Activated CD4-positive, alpha-beta T cell treated with anti-CD3 and anti-CD28 coated beads for 36 hours (primary cell): ENCODE results near the gene FXR2. TPM values are rescaled to one million over a fixed set of nuclear protein-coding genes. Genes with fewer than 3 reads are reported as not detected.
"Not testable (repeated sequence)": the region's sequence is repeated elsewhere in the genome, so short reads cannot be mapped to it uniquely, and the experiment has no call there.

ENCODE experiments used
- ATAC-seq: fragments of 200-7000 bp; cut with Tn5 transposase; one replicate; pipeline ENCODE4 v1.10.0; 2021; ENCODE audit warnings: mild to moderate bottlenecking, moderate library complexity
- CTCF ChIA-PET: fragments of 350-600 bp; sonication (Branson Sonifier 250); formaldehyde crosslinking; loops from one replicate; lab custom pipeline; 2021; ENCODE audit warnings: antibody characterized with exemption; lab: Charles Lee
- POLR2A ChIA-PET: fragments of 350-600 bp; sonication (Branson Sonifier 250); formaldehyde crosslinking; loops from one replicate; lab custom pipeline; 2021; ENCODE audit warnings: antibody characterized with exemption, inconsistent platforms; lab: Charles Lee
- DNase-seq: peaks from one replicate; pipeline ENCODE4 v3.0.0-alpha.2; 2020
- H3K27ac Mint-ChIP-seq: one replicate; pipeline ENCODE4 v1.8.0; 2021; ENCODE audit warnings: mixed read lengths
- H3K27me3 Mint-ChIP-seq: one replicate; pipeline ENCODE4 v1.8.0; 2021; ENCODE audit warnings: mixed read lengths
- H3K36me3 Mint-ChIP-seq: one replicate; pipeline ENCODE4 v1.8.0; 2021; ENCODE audit warnings: low read depth, mixed read lengths
- H3K4me1 Mint-ChIP-seq: one replicate; pipeline ENCODE4 v1.8.0; 2021; ENCODE audit warnings: mixed read lengths
- H3K4me3 Mint-ChIP-seq: one replicate; pipeline ENCODE4 v1.8.0; 2021; ENCODE audit warnings: mild to moderate bottlenecking, moderate library complexity, mixed read lengths
- H3K9me3 Mint-ChIP-seq: one replicate; pipeline ENCODE4 v1.8.0; 2021; ENCODE audit warnings: low read depth, mixed read lengths
- intact Hi-C, 2 experiments: fragments of 100-400 bp; cut with DNase I in 1 of 2; cut with micrococcal nuclease in 1 of 2; formaldehyde crosslinking; loops; one replicate each; pipeline versions ENCODE4 v1.14.2 to v1.15.1; 2022 to 2024; cut with DNase I, micrococcal nuclease
- total RNA-seq, 2 experiments: library from RNA; stranded (reverse); gene quantifications; one replicate each; pipeline ENCODE4 v1.2.3, GENCODE V29; 2021

Gene FXR2
- total RNA-seq, 2 experiments from 2014 or later: 35.6 to 50.2 TPM

DNA sequence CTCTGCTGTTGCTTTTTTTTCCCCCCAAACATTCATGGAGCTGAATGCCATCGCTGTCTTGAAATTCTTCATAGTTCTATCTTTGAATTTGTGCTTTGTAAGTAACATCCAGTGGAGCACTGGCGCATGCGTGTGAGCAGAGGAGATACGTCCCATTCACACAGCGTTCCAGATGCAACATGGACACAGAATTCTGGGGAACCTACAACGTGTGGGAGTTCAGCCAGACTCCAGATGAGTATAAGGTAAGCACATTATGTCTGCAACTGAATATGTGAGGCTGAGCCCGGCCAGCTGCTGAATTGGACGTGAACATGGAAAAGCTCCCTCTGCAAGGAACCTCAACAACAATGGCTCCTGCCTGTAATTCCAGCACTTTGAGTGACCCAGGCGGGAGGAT, 31.8 kb upstream of the FXR2 start:
- ChIA-PET CTCF (interaction anchor here (0.7 to 1.6 kb wide), 4 partner anchors 14 to 152 kb away, joined by 3 to 5 read pairs (median 4); no protein-coding TSS in a partner anchor), POLR2A (no interaction called here)
- DNase-seq (no peak), ATAC-seq (no peak)
- Mint-ChIP-seq H3K27ac (no peak overlapping the region), H3K4me3 (no peak overlapping the region), H3K27me3 (peaks cover 26% of the 10 kb centered on the region), H3K36me3 (no peaks in the 10 kb centered on the region), H3K4me1 (peaks cover 23% of the 10 kb centered on the region), H3K9me3 (no peaks in the 10 kb centered on the region)
- intact Hi-C loops: no loop called here

DNA sequence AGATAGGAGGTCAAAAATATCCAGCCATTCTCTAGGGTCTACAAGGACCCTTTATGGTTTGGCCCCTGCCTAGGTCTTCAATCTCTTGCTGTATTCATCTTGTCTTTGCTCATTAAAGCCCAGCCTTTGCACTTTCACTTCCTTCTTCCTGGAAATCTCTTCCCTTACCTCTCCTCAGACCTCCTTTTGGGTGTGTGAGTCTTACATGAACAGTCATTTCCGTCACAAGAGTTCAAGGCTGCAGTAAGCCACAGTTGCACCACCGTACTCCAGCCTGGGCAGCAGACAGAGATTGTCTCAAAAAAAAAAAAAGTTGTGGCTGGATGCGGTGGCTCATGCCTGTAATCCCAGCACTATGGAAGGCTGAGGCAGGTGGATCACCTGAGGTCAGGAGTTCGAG, 30.1 kb upstream of the FXR2 start:
- peaks cover 12% of the 10 kb centered on the region for H3K27me3 Mint-ChIP-seq
- ATAC-seq (peak; percentile 79), DNase-seq (peak; percentile 18)
- H3K27ac Mint-ChIP-seq: no peak overlapping the region
- intact Hi-C loops: no loop called here
- H3K9me3 Mint-ChIP-seq: no peaks in the 10 kb centered on the region
- peaks cover 10% of the 10 kb centered on the region for H3K4me1 Mint-ChIP-seq
- no peaks in the 10 kb centered on the region for H3K36me3 Mint-ChIP-seq
- ChIA-PET POLR2A (no interaction called here), CTCF (no interaction called here)
- no peak overlapping the region for H3K4me3 Mint-ChIP-seq

DNA sequence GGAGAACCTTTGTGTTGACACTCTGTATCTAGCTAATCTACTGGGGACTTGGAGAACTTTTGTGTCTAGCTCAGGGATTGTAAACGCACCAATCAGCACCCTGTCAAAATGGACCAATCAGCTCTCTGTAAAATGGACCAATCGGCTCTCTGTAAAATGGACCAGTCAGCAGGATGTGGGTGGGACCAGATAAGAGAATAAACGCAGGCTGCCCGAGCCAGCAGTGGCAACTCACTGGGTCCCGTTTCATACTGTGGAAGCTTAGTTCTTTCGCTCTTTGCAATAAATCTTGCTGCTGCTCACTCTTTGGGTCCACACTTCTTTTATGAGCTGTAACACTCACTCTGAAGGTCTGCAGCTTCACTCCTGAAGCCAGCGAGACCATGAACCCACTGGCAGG, 26.9 kb upstream of the FXR2 start:
- ChIA-PET POLR2A (interaction anchor here (0.7 to 2.1 kb wide), 8 partner anchors 9 to 62 kb away, joined by 3 to 10 read pairs (median 3); partner anchors contain the start of genes FXR2, SAT2 and TP53), CTCF (interaction anchor here (0.6 to 3.8 kb wide), 6 partner anchors 10 to 58 kb away, joined by 3 to 20 read pairs (median 4); partner anchors contain the start of genes MPDU1, SAT2, SHBG and TP53)
- peak; percentile 54 for DNase-seq
- ATAC-seq, H3K27ac Mint-ChIP-seq, H3K9me3 Mint-ChIP-seq, H3K27me3 Mint-ChIP-seq, H3K36me3 Mint-ChIP-seq, intact Hi-C loops, H3K4me1 Mint-ChIP-seq: not testable (repeated sequence)
- peak overlapping the region; percentile 65 for H3K4me3 Mint-ChIP-seq

DNA sequence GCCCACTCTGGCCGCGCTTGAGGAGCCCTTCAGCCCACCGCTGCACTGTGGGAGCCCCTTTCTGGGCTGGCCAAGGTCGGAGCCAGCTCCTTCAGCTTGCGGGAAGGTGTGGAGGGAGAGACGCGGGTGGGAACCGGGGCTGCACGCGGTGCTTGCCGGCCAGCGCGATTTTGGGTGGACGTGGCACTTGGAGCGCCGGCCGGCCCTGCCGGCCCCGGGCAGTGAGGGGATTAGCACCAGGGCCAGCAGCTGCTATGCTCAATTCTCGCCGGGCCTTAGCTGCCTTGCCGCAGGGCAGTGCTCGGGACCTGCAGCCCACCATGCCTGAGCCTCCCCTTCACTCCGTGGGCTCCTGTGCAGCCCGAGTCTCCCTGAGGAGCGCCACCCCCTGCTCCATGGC, 26.1 kb upstream of the FXR2 start:
- peaks cover 9% of the 10 kb centered on the region for H3K4me1 Mint-ChIP-seq
- CTCF ChIA-PET: interaction anchor here (0.9 to 3.8 kb wide), 4 partner anchors 9 to 57 kb away, joined by 3 to 20 read pairs (median 4); partner anchors contain the start of genes MPDU1, SAT2 and SHBG
- no peak overlapping the region for H3K4me3 Mint-ChIP-seq
- H3K36me3 Mint-ChIP-seq: no peaks in the 10 kb centered on the region
- ATAC-seq (no peak), DNase-seq (no peak)
- intact Hi-C loops: no loop called here
- H3K9me3 Mint-ChIP-seq: no peaks in the 10 kb centered on the region
- POLR2A ChIA-PET: interaction anchor here (0.9 to 2.1 kb wide), 2 partner anchors 9 to 47 kb away, joined by 5 to 6 read pairs; partner anchors contain the start of gene TP53
- no peak overlapping the region for H3K27ac Mint-ChIP-seq
- H3K27me3 Mint-ChIP-seq: no peaks in the 10 kb centered on the region

DNA sequence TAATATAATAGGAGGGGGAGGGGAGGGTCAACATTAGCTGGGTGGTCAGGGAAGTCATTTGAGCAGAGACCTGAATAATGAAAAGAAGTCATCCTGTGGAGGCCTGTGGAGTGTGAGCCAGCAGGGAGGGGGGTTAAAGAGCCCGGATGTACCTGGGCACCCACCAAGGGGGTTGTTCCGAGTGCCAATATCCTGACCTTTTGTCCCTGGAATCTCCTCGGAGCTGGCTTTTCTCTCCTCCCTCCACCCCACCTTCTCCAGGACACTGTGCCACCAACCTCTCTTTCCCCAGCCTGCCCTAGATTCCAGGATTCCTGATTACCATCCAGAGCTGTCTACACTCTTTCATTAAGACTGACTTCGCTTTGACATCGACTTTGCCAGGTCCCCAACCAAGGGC, 21.5 kb upstream of the FXR2 start:
- ChIA-PET POLR2A (no interaction called here), CTCF (interaction anchor here (1.1 kb wide), 1 partner anchor 8 kb away, joined by 5 read pairs; the partner anchor contains the start of gene SAT2)
- no peaks in the 10 kb centered on the region for H3K4me1 Mint-ChIP-seq

DNA sequence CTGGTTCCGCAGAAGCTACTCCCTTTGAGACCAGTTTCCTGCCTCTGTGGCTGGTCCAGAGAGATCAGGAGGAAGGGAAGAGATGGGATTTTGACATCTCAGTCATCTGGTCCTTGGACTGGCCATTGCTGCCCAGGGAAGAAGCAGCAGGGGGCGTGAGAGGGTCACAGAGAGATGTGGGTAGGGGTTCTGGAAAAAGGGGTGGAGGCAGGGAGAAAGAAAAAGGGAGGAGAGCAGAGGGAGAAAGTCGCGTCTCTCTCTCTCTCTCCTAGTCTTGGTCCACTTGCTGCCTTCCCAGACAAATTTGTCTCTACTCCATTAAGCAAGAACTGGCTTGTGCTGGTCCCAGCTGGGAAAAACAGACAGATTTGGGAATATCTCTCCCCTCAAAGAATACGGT, 19.7 kb upstream of the FXR2 start:
- ChIA-PET CTCF (interaction anchor here (0.5 to 4.9 kb wide), 4 partner anchors 8 to 206 kb away, joined by 3 to 20 read pairs (median 4); partner anchors contain the start of gene ATP1B2), POLR2A (no interaction called here)
- H3K27ac Mint-ChIP-seq: no peak overlapping the region
- H3K27me3 Mint-ChIP-seq: no peaks in the 10 kb centered on the region
- no peaks in the 10 kb centered on the region for H3K36me3 Mint-ChIP-seq
- DNase-seq (peak; percentile 60), ATAC-seq (peak; percentile 37)
- H3K4me3 Mint-ChIP-seq: no peak overlapping the region
- intact Hi-C loops: loop anchor here in 1 of 2 experiments (5.0 kb wide), 1 partner anchor 38 kb away; no protein-coding TSS in a partner anchor
- no peaks in the 10 kb centered on the region for H3K9me3 Mint-ChIP-seq
- H3K4me1 Mint-ChIP-seq: no peaks in the 10 kb centered on the region

More for the DNA sequence above, 21.5 kb upstream of the FXR2 start:
- Mint-ChIP-seq H3K27me3 (no peaks in the 10 kb centered on the region), H3K4me3 (no peak overlapping the region), H3K36me3 (no peaks in the 10 kb centered on the region), H3K9me3 (no peaks in the 10 kb centered on the region), H3K27ac (no peak overlapping the region)
- intact Hi-C loops: no loop called here
- ATAC-seq: no peak
- no peak for DNase-seq

DNA sequence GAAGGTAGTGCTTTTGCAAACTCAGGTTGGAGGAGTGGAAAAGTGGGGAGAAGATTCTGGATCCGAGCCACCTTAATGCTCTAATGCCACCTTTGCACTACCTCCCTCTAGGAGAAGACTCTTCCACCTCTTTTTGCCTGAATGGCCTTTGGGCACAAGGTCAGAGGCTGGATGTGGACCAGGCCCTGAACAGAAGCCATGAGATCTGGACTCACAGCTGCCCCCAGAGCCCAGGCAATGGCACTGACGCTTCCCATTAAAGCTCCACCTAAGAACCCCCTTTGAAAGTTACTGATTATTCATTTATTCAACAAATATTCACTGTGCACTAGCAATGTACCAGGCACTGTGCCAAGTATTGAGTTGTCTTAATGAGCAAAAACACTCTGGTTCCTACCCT, 18.4 kb upstream of the FXR2 start:
- ChIA-PET CTCF (interaction anchor here (0.7 to 4.9 kb wide), 12 partner anchors 9 to 407 kb away, joined by 3 to 20 read pairs (median 5); partner anchors contain the start of genes ATP1B2, TP53 and WRAP53), POLR2A (interaction anchor here (0.6 kb wide), 1 partner anchor 49 kb away, joined by 7 read pairs; no protein-coding TSS in a partner anchor)
- Mint-ChIP-seq H3K36me3 (no peaks in the 10 kb centered on the region), H3K27ac (no peak overlapping the region), H3K9me3 (no peaks in the 10 kb centered on the region), H3K4me1 (no peaks in the 10 kb centered on the region), H3K27me3 (no peaks in the 10 kb centered on the region), H3K4me3 (no peak overlapping the region)
- intact Hi-C loops: loop anchor here in 1 of 2 experiments (5.0 kb wide), 1 partner anchor 39 kb away; no protein-coding TSS in a partner anchor
- ATAC-seq: no peak
- no peak for DNase-seq

DNA sequence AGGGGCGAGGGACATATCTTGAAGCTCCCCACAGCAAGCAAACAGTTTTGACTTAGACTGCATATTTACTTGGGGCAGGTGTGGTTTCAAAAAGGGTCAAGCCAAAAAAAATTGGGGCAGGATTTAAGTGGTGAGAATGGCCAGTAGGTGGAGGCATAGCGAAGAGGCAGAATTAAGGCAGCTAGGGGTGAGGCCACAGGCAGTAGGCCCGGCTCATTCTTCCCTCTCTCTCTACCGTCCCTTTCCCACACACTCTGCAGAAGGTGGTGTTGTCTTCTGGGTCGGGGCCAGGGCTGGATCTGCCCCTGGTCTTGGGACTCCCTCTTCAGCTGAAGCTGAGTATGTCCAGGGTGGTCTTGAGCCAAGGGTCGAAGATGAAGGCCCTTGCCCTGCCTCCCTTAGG, 17.8 kb upstream of the FXR2 start:
- H3K36me3 Mint-ChIP-seq: no peaks in the 10 kb centered on the region

DNA sequence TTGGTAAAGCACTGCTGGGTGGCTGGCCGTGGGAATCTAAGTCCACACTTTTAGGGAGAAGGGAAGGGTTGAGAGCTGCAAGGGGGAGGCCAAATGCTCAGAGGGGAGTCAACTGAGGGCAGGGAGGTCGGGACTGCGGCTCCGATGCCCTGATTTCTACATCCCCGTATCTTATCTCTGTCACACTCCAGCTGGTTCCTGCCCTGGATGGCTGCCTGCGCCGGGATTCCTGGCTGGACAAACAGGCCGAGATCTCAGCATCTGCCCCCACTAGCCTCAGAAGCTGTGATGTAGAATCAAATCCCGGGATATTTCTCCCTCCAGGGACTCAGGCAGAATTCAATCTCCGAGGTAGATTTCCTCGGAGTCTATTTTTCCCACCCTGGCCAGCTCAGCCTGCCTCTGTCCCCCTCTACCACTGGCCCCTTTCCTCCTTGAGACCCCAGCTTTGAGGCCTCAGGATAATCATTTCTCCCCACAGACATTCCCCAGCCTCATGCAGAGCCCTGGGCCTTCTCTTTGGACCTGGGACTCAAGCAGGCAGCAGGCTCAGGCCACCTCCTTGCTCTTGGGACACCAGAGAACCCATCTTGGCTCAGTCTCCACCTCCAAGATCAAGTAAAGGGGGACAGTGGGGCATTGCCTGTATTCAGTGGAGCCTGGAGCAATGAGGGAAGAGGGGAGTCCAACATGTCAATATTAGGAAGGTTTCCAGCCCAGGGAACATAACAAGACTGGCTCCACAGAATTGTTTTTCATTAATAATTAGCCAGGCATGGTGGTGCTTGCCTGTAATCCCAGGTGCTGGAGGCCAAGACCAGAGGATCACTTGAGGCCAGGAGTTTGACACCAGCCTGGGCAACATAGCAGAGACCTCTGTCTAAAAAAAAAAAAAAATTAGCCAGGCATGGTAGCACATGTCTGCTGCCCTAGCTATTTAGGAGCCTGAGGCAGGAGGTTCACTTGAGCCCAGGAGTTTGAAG, 17.0 kb upstream of the FXR2 start:
- ChIA-PET POLR2A (interaction anchor here (0.6 kb wide), 1 partner anchor 10 kb away, joined by 3 read pairs; no protein-coding TSS in a partner anchor), CTCF (interaction anchor here (0.7 to 4.9 kb wide), 12 partner anchors 11 to 116 kb away, joined by 3 to 20 read pairs (median 6); partner anchors contain the start of genes ATP1B2, TP53 and WRAP53)
- Mint-ChIP-seq H3K27ac (no peak overlapping the region), H3K4me3 (no peak overlapping the region), H3K36me3 (no peaks in the 10 kb centered on the region), H3K9me3 (no peaks in the 10 kb centered on the region), H3K4me1 (peaks cover 5% of the 10 kb centered on the region), H3K27me3 (no peaks in the 10 kb centered on the region)
- DNase-seq (no peak), ATAC-seq (no peak)
- intact Hi-C loops: loop anchor here (1.0 to 5.0 kb wide), 3 partner anchors 41 to 87 kb away; partner anchors contain the start of gene WRAP53 (in 2 of the 2)

More for the DNA sequence above, 17.8 kb upstream of the FXR2 start:
- ATAC-seq (peak; percentile 46), DNase-seq (peak; percentile 59)
- Mint-ChIP-seq H3K27ac (no peak overlapping the region), H3K4me1 (peaks cover 2% of the 10 kb centered on the region), H3K27me3 (no peaks in the 10 kb centered on the region), H3K4me3 (no peak overlapping the region), H3K9me3 (no peaks in the 10 kb centered on the region)
- intact Hi-C loops: loop anchor here (1.0 to 5.0 kb wide), 3 partner anchors 40 to 86 kb away; partner anchors contain the start of gene WRAP53 (in 2 of the 2)
- POLR2A ChIA-PET: interaction anchor here (0.6 kb wide), 2 partner anchors 9 to 49 kb away, joined by 3 to 7 read pairs; no protein-coding TSS in a partner anchor
- CTCF ChIA-PET: interaction anchor here (0.6 to 4.9 kb wide), 15 partner anchors 10 to 407 kb away, joined by 3 to 20 read pairs (median 5); partner anchors contain the start of genes ATP1B2, TP53 and WRAP53

DNA sequence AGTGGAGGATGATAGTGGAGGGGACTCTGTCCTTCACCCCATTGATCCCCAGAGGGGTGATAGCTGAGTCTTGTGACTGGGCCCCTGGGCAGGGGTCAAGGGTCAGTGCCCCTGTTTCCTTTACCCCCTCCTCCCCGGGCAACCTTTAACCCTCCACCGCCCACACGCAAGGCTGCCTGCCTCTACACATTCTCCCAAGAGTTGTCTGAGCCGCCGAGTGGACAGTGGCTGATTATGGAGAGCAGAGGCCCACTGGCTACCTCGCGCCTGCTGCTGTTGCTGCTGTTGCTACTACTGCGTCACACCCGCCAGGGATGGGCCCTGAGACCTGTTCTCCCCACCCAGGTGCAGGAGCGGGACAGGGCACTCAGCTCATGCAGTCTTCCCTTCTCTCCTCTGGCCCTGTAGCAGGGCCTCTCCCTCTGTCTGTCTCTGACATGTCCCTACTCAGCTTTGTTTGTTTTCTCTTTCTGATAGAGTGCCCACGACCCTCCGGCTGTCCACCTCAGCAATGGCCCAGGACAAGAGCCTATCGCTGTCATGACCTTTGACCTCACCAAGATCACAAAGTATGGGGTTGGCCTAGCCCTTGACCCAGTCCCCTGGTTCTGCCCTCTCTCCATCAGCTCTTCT, 15.4 kb upstream of the FXR2 start, which contains the start of gene SHBG:
Gene SHBG (plus strand): TSS at position 197 of the 633 bp plus-strand sequence. CDS start 38 bp downstream, at position 235.
- Mint-ChIP-seq H3K36me3 (peaks cover 1% of the 10 kb centered on the region), H3K9me3 (no peaks in the 10 kb centered on the region), H3K27ac (no peak within 1 kb of the TSS), H3K4me3 (no peak within 1 kb of the TSS), H3K4me1 (peaks cover 11% of the 10 kb centered on the region), H3K27me3 (no peaks in the 10 kb centered on the region)
- ATAC-seq: no peak
- ChIA-PET CTCF (interaction anchor here (0.6 to 4.9 kb wide), 4 partner anchors 12 to 57 kb away, joined by 3 to 20 read pairs (median 5); partner anchors contain the start of gene TP53), POLR2A (no interaction called here)
- no peak for DNase-seq
- intact Hi-C loops: loop anchor here in 1 of 2 experiments (5.0 kb wide), 1 partner anchor 42 kb away; no protein-coding TSS in a partner anchor
